ENCODE data around the gene NR6A1. TPM values are rescaled to one million over a fixed set of nuclear protein-coding genes. Genes with fewer than 3 reads are reported as not detected.
"Not testable (repeated sequence)": the region's sequence is repeated elsewhere in the genome, so short reads cannot be mapped to it uniquely, and the experiment has no call there.

The NR6A1 gene
- polyA plus RNA-seq, 1 donor from 2014 or later: 4.3 TPM

DNA sequence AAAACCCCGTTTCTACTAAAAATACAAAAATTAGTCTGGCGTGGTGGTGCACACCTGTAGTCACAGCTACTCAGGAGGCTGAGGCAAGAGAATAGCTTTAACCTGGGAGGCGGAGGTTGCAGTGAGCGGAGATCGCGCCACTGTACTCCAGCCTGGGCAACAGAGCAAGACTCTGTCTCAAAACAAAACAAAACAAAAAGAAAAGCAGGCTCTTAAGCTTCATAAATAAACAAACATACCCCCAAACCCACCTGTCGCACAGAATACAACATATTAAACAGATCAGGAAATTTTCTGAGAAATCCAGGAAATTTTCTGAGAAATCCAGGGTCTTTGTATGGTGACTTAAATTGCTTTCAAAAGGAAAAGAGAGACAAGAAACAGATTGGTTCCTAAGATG, 33.0 kb downstream of the NR6A1 start:
- H3K27me3 ChIP-seq (ENCODE audit: insufficient read depth, low read depth, low read length); H3K27ac ChIP-seq (ENCODE audit: low read length); H3K9me2 ChIP-seq (ENCODE audit: insufficient read depth, low read length); H3K4me2 ChIP-seq (ENCODE audit: low read length); H3F3A ChIP-seq (ENCODE audit: insufficient read depth, low read length, poor library complexity, severe bottlenecking); H2AFZ ChIP-seq (ENCODE audit: low read depth, low read length); H4K20me1 ChIP-seq (ENCODE audit: insufficient read depth); H3K36me3 ChIP-seq (ENCODE audit: insufficient read depth, low read length); H3K9ac ChIP-seq (ENCODE audit: low read length); H3K9me3 ChIP-seq (ENCODE audit: low read length); H3K79me2 ChIP-seq (replicated peaks; ENCODE audit: insufficient read depth, low read length); H3K4me3 ChIP-seq (ENCODE audit: low read length): not testable (repeated sequence)

DNA sequence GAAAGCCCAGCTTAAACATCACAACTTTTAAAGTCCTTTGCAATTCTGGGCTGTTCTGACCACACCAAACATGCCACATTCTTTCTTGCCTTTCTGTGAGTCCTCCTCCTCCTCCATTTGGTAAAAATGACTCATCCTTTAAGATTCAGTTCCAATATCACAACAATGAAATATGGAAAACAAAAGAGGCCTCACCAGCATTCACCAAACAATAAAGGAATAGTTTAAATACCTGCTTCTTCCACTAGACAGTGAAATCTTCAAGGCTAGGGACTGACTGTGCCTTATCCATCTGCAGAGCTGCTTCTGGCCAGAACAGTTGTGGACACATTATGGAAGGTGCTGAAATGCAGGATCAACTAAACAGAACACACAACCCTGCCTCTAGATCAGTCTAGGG, 36.0 kb downstream of the NR6A1 start:
- no peak overlapping the region for H3K4me3 ChIP-seq (ENCODE audit: low read length)
- no peaks in the 10 kb centered on the region for H4K20me1 ChIP-seq (ENCODE audit: insufficient read depth)
- H3K27ac ChIP-seq (ENCODE audit: low read length): no peak overlapping the region
- H3K4me2 ChIP-seq (ENCODE audit: low read length): no peak overlapping the region
- H3F3A ChIP-seq (ENCODE audit: insufficient read depth, low read length, poor library complexity, severe bottlenecking): no peaks in the 10 kb centered on the region
- no peaks in the 10 kb centered on the region for H3K9me3 ChIP-seq (ENCODE audit: low read length)
- H3K9me2 ChIP-seq (ENCODE audit: insufficient read depth, low read length): no peaks in the 10 kb centered on the region
- no peak overlapping the region for H3K9ac ChIP-seq (ENCODE audit: low read length)
- no peak for TF ChIP-seq TAF1 (IDR thresholded peaks at IDR 0.05; ENCODE audit: low read depth)
- TF ChIP-seq, protein P1, sequence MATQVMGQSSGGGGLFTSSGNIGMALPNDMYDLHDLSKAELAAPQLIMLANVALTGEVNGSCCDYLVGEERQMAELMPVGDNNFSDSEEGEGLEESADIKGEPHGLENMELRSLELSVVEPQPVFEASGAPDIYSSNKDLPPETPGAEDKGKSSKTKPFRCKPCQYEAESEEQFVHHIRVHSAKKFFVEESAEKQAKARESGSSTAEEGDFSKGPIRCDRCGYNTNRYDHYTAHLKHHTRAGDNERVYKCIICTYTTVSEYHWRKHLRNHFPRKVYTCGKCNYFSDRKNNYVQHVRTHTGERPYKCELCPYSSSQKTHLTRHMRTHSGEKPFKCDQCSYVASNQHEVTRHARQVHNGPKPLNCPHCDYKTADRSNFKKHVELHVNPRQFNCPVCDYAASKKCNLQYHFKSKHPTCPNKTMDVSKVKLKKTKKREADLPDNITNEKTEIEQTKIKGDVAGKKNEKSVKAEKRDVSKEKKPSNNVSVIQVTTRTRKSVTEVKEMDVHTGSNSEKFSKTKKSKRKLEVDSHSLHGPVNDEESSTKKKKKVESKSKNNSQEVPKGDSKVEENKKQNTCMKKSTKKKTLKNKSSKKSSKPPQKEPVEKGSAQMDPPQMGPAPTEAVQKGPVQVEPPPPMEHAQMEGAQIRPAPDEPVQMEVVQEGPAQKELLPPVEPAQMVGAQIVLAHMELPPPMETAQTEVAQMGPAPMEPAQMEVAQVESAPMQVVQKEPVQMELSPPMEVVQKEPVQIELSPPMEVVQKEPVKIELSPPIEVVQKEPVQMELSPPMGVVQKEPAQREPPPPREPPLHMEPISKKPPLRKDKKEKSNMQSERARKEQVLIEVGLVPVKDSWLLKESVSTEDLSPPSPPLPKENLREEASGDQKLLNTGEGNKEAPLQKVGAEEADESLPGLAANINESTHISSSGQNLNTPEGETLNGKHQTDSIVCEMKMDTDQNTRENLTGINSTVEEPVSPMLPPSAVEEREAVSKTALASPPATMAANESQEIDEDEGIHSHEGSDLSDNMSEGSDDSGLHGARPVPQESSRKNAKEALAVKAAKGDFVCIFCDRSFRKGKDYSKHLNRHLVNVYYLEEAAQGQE (IDR thresholded peaks at IDR 0.05; ENCODE audit: borderline replicate concordance): no peak
- TF ChIP-seq EP300 (conservative IDR thresholded peaks at IDR 0.05; ENCODE audit: poor library complexity, severe bottlenecking): no peak
- TF ChIP-seq EZH2 (IDR thresholded peaks at IDR 0.05; ENCODE audit: borderline replicate concordance, insufficient read depth, low read length, poor library complexity, severe bottlenecking): no peak
- TF ChIP-seq, protein P2, sequence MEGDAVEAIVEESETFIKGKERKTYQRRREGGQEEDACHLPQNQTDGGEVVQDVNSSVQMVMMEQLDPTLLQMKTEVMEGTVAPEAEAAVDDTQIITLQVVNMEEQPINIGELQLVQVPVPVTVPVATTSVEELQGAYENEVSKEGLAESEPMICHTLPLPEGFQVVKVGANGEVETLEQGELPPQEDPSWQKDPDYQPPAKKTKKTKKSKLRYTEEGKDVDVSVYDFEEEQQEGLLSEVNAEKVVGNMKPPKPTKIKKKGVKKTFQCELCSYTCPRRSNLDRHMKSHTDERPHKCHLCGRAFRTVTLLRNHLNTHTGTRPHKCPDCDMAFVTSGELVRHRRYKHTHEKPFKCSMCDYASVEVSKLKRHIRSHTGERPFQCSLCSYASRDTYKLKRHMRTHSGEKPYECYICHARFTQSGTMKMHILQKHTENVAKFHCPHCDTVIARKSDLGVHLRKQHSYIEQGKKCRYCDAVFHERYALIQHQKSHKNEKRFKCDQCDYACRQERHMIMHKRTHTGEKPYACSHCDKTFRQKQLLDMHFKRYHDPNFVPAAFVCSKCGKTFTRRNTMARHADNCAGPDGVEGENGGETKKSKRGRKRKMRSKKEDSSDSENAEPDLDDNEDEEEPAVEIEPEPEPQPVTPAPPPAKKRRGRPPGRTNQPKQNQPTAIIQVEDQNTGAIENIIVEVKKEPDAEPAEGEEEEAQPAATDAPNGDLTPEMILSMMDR (IDR thresholded peaks at IDR 0.05; ENCODE audit: poor library complexity, severe bottlenecking): no peak
- no peak for TF ChIP-seq MXI1 (conservative IDR thresholded peaks at IDR 0.05; ENCODE audit: poor library complexity, severe bottlenecking)
- TF ChIP-seq POLR2AphosphoS5 (IDR thresholded peaks at IDR 0.05): no peak
- TF ChIP-seq RAD21 (conservative IDR thresholded peaks at IDR 0.05): no peak
- no peak for TF ChIP-seq SMC3 (conservative IDR thresholded peaks at IDR 0.05; ENCODE audit: poor library complexity)
- no peaks in the 10 kb centered on the region for H3K79me2 ChIP-seq (replicated peaks; ENCODE audit: insufficient read depth, low read length)
- H3K36me3 ChIP-seq (ENCODE audit: insufficient read depth, low read length): no peaks in the 10 kb centered on the region
- no peak overlapping the region for H2AFZ ChIP-seq (ENCODE audit: low read depth, low read length)
- H3K27me3 ChIP-seq (ENCODE audit: insufficient read depth, low read depth, low read length): no peaks in the 10 kb centered on the region

DNA sequence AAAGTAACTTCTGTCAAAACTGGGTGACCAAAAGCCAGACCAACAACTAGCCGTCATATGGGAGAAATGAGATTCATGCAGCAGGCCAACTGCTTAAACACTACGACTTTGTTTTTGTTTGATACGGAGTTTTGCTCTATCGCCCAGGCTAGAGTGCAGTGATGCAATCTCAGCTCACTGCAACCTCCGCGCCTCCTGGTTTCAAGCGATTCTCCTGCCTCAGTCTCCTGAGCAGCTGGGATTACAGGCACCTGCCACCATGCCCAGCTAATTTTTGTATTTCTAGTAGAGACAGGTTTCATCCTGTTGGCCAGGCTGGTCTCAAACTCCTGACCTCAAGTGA, 36.4 kb downstream of the NR6A1 start:
- H3K27me3 ChIP-seq (ENCODE audit: insufficient read depth, low read depth, low read length); H3K9me3 ChIP-seq (ENCODE audit: low read length); H3K9ac ChIP-seq (ENCODE audit: low read length); H3F3A ChIP-seq (ENCODE audit: insufficient read depth, low read length, poor library complexity, severe bottlenecking); H3K4me2 ChIP-seq (ENCODE audit: low read length); H3K79me2 ChIP-seq (replicated peaks; ENCODE audit: insufficient read depth, low read length); H3K4me3 ChIP-seq (ENCODE audit: low read length); H4K20me1 ChIP-seq (ENCODE audit: insufficient read depth); H3K27ac ChIP-seq (ENCODE audit: low read length); H3K36me3 ChIP-seq (ENCODE audit: insufficient read depth, low read length); H2AFZ ChIP-seq (ENCODE audit: low read depth, low read length); H3K9me2 ChIP-seq (ENCODE audit: insufficient read depth, low read length): not testable (repeated sequence)
